ENCODE measurements around the gene FJX1.
A peak's percentile ranks its signal among the peaks of the same experiment; 100 is the strongest.

Gene FJX1, protein sequence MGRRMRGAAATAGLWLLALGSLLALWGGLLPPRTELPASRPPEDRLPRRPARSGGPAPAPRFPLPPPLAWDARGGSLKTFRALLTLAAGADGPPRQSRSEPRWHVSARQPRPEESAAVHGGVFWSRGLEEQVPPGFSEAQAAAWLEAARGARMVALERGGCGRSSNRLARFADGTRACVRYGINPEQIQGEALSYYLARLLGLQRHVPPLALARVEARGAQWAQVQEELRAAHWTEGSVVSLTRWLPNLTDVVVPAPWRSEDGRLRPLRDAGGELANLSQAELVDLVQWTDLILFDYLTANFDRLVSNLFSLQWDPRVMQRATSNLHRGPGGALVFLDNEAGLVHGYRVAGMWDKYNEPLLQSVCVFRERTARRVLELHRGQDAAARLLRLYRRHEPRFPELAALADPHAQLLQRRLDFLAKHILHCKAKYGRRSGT

DNA sequence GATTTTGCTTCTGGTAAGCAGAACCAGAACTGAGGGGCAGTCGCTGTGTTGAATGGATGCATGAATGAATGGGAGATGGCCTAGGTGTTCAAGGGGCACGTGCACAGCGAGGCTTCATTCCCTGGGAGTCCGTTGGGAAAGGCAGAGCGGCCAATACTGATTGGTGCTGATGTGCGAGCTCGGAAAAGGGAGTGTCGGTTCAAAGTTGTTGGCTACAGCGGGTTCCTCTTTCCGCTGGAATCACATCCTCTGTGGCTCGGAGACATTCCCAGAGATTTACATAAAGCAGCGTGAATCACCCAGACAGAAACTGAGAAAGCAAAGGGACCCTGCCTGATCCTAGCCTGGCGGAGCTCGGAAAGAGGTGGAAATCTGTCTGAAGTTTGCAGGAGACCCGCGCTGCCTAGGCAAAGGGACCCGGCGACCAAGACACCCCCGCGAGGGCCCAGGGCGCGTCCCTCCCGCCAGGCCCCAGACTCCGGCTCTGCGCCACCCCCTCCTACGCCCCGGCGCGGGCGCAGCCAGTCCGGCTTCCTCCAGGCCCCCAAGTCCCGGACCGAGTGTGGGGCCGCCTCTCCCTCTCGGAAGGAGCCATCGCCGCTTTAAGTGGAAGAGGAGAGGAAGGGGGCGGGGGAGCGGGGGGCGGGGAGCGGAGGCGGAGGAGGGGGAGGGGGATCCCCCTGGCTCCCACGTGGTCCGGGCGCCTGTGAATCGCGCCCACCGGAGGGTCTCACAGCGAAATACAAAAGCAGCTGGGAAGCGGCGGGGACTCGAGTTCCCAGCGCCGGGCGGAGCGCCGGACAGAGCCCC is at the start of gene FJX1:
TSS of gene FJX1 (plus strand) at position 774 of the 810 bp plus-strand sequence. CDS start 177 bp downstream, outside the sequence.
- DNase-seq = peak; percentile 33

DNA sequence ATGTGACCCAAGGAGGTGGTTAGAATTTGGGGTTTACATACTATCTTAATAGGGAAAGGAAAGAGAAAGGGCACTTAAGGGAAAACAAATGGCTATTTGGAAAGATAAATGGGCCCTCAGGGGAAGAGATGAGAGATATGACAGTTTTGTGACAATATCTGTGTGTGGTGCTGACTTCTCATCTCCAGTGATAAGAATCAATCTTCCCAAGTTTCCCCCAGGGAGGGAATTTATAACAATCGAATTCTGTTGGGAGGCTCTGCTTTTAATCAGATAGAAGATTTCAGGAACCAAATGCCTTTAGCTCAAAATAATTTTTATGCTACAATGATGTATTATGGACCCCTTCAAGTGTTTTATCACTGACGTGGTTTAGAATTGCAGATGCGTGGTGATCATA is 46.6 kb upstream of the FJX1 start:
- no peak for DNase-seq

DNA sequence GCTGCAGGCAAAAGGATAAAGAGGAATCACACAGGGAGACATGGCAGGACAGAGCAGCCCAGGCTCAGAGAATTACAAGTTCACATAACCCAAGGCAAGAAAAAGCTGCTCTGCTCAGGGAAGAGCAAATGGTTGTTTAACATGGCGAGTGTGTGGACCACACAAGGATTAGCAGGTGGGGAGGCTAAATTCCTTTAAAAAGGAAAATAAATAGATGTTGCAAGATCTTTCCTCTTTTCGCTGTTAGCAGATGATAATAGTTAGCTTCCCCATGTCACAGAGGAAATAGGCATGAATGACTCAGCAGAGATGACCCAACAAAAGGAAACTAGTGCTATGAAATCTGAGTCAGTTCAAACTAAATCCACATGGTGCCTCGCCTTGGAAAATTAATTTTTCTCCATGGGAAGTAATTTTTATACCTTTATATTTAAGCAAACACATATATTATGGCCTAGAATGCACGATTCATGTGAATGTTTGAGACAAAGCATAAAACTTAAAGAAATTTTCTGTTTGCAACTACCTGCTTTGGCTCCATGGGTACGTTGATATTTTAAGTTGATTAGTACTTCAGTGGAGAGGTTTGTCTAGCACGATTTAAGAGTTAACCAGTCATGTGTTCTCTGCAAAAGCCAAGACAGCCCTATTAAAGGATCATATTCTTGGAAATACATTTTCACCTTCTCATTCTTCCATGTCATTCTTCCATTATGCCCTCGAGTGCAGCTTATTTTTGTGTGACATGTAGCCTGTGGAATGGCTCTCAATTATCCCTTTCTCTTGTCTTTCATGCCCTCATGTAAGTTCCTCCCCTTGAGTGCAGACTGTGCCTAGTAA is 38.5 kb upstream of the FJX1 start:
- no peak for DNase-seq

DNA sequence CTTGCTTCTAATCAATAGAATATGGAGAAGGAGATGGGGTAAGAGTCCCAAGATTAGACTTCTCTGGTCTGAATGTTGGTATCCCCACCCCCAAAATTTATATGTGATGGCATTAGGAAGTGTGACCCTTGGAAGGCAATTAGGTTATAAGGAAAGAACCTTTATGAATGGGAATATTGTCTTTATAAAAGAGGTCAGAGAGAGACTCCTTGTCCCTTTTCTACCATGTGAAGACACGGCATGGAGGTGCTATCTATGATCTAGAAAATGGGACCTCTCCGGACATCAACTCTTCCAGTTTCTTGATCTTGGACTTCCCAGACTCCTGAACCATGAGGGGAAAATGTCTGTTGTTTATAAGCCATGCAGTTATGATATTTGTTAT is 37.9 kb upstream of the FJX1 start:
- no peak for DNase-seq

DNA sequence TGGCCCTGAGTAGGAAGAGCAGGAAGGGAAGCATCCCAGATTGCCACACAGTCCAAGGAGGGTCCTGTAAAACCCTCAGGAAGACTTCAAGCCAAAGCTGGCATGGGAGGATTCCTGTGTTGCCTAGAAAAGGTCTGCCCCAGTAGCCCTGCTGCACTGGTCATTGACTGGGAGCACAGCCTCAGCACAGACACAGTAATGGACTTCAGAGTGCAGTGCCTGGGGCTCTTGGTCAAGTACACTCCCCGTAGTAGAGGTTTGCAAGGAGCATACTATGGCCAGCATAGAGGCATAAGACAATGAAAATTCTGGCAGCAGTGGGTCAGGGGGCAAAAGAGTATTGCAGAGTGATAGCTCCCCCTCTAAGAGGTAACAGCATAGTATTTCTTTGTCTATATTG is 36.2 kb upstream of the FJX1 start:
- DNase-seq = no peak

DNA sequence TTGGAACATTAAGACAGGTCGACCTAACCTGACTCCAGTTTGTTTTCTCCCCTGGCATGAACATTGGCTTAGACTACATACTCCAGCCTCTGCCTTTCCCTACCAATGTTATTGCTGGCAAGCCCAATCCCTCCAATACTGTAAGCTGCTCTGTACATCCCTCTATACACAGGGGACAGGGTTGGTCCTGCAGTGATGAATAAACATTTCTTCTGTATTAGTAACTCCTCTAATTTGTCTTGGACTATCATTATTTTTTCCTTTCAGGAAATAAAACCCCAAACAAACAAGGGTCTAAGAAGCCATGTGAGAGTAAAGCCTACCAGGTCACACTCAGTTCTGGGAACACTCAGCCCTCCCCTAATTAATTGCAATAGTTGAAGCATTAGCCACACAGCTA is 35.1 kb upstream of the FJX1 start:
- DNase-seq = no peak

DNA sequence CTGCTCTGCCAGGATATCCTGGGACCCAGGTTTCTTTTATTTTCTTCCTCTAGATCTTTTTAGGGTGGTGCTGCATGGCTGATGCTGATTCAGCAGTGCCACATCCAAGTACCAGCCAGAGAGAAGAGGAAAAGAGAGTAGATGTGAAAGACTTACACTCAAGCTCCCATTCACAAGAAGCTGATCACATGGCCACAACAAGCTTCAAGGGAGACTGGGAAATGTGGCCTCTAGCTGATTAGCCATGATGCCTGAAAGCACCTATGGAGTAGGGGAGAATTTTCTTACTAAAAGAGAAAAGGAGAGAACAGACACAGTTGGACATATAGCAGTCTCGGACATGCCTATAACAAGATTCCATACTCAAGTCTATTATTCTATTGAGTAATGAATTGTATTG is 34.4 kb upstream of the FJX1 start:
- DNase-seq = no peak

DNA sequence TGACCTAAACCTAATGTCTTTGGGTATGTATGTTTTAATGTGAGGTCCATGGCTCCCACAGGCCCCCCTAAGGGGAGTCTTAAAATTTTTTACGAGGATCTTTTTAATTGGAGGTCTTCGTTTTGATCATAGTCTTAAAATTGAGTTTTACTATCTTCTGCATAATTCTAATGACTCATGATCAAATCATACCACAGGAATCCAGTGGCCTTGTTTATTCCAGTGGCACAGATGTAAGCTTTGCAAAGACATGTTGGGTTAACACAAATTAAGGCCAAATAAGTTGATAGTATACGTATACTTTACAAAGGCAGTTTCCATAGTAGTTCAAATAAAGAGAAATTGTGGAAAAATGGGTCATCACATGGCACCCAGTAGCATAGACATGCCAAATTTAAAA is 33.9 kb upstream of the FJX1 start:
- no peak for DNase-seq

DNA sequence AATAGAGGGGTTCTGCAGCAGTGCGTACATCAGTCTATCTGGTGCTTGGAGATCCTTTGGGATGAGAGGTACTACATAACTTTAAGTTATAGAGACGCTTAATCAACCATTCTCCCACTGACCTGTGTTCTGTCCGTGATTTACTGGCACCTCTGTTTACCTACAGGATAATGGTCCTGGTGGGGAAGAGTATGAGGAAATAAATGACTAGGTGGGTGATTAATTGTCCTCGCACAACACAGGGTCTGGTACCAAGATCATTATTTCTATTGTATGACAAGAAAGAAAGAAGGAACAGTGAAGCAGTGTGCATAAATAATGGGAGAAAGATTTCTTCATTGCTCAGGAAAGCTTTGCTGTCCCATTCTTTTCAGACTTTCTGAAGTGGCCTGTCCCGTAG is 32.8 kb upstream of the FJX1 start:
- DNase-seq = no peak

DNA sequence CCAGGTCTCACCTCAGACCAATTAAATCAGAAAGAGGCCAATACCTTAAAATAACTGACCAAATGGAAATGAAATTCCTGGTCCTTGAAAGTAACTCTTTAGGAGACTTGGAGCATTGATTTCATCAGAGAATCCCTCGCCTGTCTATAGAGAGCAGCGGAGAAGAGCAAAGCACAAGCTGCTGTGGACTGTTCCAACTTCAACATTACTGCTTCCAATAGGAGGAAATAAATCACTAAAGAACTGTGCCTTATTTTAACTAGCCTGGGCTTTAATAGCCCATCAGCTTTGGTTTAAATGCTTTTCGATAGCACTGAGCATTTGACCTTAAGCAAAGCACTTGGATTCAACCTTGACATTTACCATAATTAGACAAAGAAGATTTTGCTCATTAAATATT is 32.0 kb upstream of the FJX1 start:
- DNase-seq = no peak

DNA sequence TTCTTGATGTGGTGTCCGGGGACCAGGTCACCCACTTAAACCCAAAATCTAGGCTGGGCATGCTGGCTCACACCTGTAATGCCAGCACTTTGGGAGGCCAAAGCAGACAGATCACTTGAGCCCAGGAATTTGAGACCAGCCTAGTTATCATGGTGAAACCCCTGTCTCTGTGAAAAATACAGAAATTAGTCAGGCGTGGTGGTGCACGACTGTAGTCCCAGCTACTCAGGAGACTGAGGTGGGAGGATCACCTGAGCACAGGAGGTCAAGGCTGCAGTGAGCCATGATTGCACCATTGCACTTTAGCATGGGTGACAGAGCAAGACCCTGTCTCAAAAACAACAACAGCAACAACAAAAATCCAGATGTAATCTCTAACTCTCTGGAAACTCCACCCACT is 30.3 kb upstream of the FJX1 start:
- no peak for DNase-seq

DNA sequence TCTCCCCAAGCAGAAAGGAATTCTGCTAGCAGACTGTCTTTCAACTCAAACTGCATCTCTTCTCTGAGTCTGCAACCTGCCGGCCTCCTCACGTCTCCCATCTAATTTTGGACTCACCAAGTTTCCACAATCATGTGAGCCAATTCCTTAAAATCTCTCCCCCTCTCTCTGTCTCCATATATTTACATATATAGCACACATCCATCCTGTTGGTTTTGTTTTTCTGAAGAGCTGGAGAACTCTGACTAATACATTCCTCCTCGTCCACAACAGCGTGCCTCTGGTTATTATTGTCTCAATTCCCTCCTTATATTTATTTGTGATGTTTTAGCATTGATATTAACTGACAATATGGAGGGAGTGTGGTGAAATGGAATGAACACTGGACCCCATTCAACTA is 29.6 kb upstream of the FJX1 start:
- no peak for DNase-seq

DNA sequence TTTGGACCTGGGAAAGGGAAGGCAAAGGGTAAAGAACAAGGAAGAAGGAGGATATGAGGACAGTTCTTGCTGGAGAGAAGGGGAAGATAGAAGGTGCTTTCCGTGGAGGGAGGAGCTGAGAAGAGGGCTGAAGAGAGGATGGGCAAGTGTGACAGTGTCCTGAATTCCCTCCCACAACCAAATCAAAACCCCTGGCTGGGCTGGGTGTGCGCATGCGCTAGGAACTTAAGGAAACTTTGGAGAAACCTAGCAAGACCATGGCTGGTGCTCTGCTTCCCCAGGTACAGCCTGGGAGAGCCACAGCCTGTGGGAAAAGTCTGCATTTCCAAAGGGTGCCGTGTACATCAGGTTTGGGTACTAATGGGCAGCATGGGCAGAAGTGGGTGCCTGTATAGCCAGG is 29.0 kb upstream of the FJX1 start:
- DNase-seq = no peak

DNA sequence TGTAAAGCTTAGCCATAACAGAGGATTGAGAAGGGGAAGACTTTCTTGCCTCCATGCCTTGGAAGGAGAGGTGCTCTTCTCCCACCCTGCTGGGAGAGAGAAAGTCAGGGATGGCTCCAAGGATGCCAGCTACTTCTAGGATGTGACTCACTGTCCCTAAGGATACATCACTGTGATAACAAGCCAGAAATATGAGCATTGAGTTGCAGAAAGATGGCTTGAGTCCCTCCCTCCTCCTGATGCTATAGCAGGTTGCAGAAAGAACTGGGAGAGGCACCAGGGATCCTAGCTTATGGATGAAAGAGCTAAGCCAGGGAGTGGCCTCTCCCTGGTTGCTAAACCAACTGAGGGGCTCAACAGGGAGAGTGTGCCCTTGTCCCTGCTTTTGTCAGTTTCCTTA is 27.8 kb upstream of the FJX1 start:
- DNase-seq = no peak

DNA sequence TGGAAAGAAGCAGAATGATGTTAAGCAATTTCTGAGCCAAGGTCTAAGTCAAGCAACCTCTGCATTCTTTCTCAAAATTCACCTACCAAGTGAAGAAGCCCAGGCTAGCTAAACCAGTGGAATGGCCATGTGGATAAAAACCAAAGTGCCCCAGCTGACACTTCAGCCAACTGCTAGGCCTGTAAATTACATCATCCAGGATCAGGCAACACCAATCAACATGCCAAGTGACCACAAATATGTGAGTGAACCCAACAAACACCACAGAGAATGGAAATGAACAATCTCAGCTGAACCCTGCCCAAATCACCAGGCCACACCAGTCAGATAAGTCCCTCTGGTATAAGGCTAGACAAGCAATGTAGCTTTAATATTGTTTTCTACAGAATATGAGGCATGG is 25.1 kb upstream of the FJX1 start:
- DNase-seq = no peak

DNA sequence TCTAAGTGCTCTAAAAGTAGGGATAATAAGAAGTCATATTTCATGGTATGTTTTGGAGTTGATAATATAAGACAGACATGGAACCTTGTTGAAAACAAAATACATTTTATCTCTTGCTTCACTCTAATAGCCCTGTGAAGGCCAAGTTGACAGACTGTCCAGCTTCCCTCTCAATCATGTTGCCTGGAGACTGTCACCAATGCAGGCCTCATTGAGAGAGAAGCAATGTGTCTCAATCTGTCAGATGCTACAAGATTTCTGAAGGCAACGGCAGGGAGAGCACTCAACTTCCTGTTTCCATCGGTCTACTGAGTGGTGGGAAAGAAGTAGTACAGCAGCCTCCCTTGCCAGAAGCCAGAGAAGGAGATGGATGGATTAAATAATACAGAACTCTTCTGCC is 23.6 kb upstream of the FJX1 start:
- no peak for DNase-seq

DNA sequence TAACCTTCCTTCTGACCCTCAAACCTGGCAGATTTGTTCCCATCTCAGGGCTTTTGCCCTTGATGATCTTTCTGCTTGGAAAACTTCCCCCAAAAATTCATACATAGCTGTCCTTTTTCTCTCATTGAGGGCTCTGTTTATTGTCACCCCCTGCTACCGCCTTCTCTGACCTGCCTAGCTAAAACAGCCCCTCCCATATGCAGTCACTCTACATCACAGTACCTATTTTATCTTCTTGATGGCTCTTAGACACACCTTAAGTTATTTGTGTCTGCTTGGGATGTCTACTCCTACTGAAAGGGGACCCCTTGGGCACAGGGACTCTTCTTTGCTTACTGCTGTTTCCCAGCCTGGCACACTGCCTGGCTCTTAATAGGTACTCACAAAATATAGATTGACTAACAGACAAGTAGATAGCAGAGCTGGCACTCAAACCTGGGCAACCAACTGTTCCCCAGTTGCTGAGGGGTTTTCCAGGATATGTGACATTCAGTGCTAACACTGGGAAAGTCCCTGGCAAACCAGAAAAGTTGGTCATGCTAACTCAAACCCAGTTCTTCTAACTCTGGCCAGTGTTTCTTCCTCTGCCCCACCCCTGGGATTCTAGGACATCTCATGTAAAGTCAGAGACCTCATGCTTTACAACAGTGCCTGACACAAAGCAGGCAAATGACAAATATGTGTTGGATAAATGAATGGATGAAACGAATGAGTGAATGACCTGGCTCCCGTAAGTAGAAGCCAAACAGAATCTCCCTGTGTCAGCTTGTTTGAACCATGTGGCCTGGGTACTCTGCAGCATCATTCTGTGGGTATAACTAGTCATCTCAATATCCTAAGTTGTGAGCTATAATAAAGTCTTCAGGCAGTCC is 19.8 kb upstream of the FJX1 start:
- DNase-seq = no peak

DNA sequence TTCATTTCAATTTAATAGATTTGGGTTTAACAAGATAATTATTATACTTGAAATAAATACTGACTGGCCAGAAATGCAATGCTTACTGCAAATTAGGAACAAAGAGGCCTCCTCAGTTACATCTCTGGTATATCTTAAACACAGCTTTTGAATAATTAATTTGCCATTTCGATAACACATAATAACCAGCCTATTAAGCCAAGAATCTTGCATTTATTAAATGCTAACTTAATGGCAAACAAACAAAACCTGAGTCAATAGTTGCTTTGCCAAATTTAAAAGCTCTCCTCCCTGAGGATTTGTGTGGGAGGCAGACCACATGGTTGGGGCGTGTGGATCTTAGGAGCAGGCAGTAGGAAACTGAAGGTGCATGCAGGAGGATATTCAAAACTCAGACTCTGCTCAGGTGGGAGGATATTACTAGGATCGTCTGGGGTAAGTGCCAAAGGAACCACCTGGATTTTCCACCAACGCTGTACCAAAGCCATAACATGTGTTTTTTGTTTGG is 17.9 kb upstream of the FJX1 start:
- DNase-seq = no peak

DNA sequence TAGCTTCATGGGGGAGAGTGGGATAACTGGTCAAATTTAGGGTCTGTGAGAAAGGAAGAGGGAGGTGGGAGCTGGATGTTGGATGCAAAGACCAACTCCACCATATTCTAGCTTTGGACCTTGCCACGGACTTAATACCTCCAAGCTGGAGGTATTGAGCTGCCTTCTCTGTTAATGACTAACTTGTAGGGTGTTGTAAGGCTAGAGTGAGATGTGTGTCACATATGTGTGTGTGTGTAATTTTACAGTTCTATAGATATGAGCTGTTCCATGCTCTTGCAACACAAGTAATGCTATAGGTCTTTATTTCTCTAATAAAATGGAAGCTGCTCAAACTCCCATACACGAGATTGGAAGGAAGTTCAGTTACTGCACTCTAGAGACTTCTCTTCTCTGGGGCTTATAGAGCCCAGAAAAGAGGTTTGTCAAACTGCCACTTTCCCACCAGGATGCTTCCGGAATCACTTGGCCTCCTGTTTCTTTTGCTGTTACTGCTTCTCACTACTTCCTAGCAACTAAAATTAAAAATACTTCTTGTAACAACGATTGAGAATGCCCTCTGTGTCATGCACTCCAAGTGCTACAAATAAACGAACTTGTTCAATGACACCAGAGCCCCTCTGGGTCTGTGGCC is 16.0 kb upstream of the FJX1 start:
- DNase-seq = no peak

DNA sequence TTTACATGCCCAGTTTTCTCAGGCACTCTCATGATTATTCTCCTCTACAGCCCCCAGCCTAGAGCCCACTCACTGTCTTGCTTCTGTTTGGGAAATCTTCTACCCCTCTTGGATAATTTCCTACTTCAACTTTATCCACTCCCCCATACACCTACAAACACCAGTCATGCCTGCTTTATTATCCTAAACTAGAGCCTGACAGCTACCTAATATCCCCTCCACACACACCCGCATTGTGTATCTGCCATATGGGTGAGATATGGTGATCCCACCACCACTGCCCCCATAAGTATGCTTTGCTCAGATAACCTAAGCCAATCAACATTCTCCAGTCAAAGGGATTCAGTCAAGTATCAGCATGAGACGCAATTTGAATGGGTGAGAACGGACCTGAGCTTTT is 15.3 kb upstream of the FJX1 start:
- no peak for DNase-seq

DNA sequence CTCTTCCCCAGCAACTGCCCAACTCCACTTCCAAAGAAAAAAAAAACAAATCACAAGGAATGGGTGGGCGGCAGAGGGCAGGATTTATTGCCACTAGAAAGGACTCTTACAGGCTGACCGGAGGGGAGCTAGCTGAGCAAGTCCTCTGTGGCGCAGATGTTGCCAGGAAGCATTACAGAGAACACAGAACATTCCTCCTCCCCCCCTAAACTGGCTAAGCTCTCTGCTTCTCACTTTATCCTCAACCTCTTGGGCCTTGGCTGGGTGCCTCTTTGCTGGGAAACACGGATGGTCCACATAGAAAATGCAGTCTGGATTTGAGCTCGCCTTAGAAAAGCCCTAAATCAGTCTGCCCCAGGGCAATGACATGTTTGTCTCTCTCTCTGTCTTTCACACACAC is 12.6 kb upstream of the FJX1 start:
- no peak for DNase-seq

DNA sequence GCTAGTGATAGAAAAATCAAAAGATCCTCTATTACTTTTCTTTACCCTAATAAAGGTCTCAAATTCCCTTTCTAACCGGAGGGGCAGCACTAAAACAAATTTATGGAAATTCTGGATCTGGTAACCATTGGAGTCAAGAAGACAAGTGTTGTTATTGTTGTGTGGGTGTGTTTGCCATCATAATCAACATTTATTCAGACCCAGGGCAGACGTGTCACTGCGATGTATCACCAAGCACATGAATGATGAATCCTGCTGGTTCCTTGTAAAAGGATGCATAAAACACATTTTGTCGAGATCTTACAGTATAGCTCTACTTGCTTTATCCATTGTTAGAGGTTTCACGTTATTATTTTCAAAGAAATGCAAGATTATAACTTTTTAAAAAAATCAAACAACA is 12.1 kb upstream of the FJX1 start:
- DNase-seq = no peak
